Superior temporal gyrus (tissue), 1 donor: ENCODE results near the gene ZNF775.

Source experiments
- DNase-seq: peaks from one replicate; pipeline ENCODE4 v3.0.0-alpha.2; 2016; ENCODE audit errors: extremely low spot score

The ZNF775 gene

GRCh38 chr7:150412518-150413488 is 33.7 kb downstream of the ZNF775 start:
- DNase-seq: no peak

GRCh38 chr7:150413640-150414081 is 34.5 kb downstream of the ZNF775 start:
- DNase-seq: no peak

- DNase-seq: no peak
Measured at GRCh38 chr7:150415161-150416153, 36.3 kb downstream of the ZNF775 start.

GRCh38 chr7:150417239-150417638 is 38.1 kb downstream of the ZNF775 start:
- no peak for DNase-seq

GRCh38 chr7:150417863-150418262 is 38.7 kb downstream of the ZNF775 start:
- no peak for DNase-seq

- no peak for DNase-seq
Measured at GRCh38 chr7:150420242-150420641, 41.1 kb downstream of the ZNF775 start.

GRCh38 chr7:150420987-150421674 is 42.0 kb downstream of the ZNF775 start:
- DNase-seq: peak; percentile 89

GRCh38 chr7:150421831-150422230 is 42.7 kb downstream of the ZNF775 start:
- DNase-seq: no peak

- DNase-seq: no peak
Measured at GRCh38 chr7:150425670-150426069, 46.5 kb downstream of the ZNF775 start.

GRCh38 chr7:150428671-150429451 is 49.7 kb downstream of the ZNF775 start:
- peak; percentile 49 for DNase-seq

GRCh38 chr7:150429699-150430098 is 50.6 kb downstream of the ZNF775 start:
- DNase-seq: no peak

- DNase-seq: no peak
Measured at GRCh38 chr7:150430465-150431085, 51.4 kb downstream of the ZNF775 start.

- DNase-seq: no peak
Measured at GRCh38 chr7:150431839-150432658, 52.9 kb downstream of the ZNF775 start.

- DNase-seq: no peak
Measured at GRCh38 chr7:150432915-150433892, 54.1 kb downstream of the ZNF775 start.

GRCh38 chr7:150434240-150434639 is 55.1 kb downstream of the ZNF775 start:
- no peak for DNase-seq

GRCh38 chr7:150435047-150435389 is 55.9 kb downstream of the ZNF775 start:
- DNase-seq: no peak

- no peak for DNase-seq
Measured at GRCh38 chr7:150435390-150436073, 56.4 kb downstream of the ZNF775 start.

- no peak for DNase-seq
Measured at GRCh38 chr7:150439967-150440366, 60.8 kb downstream of the ZNF775 start.
